Erythroblast (primary cell): ENCODE results near the gene RNF11.

ENCODE experiments used
- GATA1 ChIP-seq: IDR thresholded peaks from 2 replicates; pipeline ENCODE4 v1.6.1; 2011; ENCODE audit warnings: low read depth, mild to moderate bottlenecking, control low read depth, low read length, moderate library complexity
- POLR2A ChIP-seq: IDR thresholded peaks from 2 replicates; pipeline ENCODE4 v1.6.1; 2011; ENCODE audit warnings: mild to moderate bottlenecking, low read length

DNA sequence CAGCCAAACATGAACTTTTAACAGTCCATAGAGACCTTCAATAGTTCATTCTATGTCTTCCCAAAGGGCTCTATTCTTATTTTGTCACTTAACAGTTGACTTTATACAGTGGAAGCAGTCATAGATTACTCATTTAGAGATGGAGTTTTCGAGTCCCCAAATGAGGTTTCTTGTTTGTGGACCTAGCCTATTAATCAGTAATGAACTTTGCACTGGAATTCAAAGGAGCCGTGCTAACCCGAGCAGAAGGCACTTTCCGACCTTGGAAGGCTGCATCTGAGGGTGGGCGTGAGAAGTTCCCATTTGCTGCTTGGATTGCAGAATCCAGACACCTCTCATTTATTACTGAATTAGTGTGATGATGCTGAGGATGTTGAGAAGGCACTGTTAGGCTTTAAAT, 47.9 kb downstream of the RNF11 start:
- no peak for TF ChIP-seq POLR2A
- TF ChIP-seq GATA1: no peak
